VCaP (cell line): ENCODE measurements around the gene SYNRG.
A peak's percentile ranks its signal among the peaks of the same experiment; 100 is the strongest.

Source experiments
- H3K27ac ChIP-seq: fragments of 450-650 bp; 2 replicates; pipeline ENCODE4 v1.5.1; 2017
- TF ChIP-seq, protein P1 (sequence below): fragments of 450-650 bp; conservative IDR thresholded peaks from 2 replicates; pipeline ENCODE4 v1.5.1; 2017; ENCODE audit warnings: mild to moderate bottlenecking, moderate library complexity

The SYNRG gene

DNA sequence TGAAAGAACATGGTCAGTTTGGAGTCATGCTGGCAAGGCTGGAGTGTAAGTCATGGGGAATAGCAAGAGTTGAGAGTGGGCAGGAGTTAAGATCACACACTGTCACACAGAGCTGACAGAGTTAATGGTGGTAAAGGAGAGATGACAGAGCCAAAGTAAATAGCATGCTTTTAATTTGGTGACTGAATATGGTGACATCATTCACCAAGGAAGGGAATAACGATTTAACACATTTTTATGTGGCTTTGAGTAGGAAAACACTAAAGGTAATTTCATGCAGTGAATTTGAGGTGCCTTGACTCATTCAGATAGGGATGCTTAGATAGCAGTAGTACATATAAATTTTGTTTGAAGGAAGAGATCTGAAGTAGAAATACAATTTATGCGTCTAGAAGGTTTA lies 42.1 kb downstream of the SYNRG start:
- H3K27ac ChIP-seq: peak overlapping the region; percentile 13; the same call in 1 of the 2 replicates
- TF ChIP-seq, protein P1, sequence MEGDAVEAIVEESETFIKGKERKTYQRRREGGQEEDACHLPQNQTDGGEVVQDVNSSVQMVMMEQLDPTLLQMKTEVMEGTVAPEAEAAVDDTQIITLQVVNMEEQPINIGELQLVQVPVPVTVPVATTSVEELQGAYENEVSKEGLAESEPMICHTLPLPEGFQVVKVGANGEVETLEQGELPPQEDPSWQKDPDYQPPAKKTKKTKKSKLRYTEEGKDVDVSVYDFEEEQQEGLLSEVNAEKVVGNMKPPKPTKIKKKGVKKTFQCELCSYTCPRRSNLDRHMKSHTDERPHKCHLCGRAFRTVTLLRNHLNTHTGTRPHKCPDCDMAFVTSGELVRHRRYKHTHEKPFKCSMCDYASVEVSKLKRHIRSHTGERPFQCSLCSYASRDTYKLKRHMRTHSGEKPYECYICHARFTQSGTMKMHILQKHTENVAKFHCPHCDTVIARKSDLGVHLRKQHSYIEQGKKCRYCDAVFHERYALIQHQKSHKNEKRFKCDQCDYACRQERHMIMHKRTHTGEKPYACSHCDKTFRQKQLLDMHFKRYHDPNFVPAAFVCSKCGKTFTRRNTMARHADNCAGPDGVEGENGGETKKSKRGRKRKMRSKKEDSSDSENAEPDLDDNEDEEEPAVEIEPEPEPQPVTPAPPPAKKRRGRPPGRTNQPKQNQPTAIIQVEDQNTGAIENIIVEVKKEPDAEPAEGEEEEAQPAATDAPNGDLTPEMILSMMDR: no peak

DNA sequence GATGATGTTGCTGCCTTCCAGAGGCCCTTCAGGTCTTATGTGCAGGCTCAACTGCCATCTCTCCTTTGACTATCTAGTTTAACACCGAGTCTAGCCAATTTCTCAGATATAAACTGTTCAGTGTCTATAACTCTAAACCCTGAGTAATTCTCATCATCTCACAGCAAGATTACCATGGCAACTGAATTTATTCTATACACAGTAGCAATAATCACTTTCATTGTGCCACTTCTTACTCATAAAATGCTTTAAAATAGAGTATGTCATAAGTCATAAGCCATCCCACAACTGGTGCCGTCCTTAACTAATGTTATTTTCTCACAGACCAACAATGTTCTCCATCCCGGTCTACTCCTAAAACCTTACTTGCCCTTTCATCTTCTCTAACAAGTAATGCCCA lies 45.0 kb downstream of the SYNRG start:
- TF ChIP-seq, protein P1: no peak
- no peak overlapping the region for H3K27ac ChIP-seq

DNA sequence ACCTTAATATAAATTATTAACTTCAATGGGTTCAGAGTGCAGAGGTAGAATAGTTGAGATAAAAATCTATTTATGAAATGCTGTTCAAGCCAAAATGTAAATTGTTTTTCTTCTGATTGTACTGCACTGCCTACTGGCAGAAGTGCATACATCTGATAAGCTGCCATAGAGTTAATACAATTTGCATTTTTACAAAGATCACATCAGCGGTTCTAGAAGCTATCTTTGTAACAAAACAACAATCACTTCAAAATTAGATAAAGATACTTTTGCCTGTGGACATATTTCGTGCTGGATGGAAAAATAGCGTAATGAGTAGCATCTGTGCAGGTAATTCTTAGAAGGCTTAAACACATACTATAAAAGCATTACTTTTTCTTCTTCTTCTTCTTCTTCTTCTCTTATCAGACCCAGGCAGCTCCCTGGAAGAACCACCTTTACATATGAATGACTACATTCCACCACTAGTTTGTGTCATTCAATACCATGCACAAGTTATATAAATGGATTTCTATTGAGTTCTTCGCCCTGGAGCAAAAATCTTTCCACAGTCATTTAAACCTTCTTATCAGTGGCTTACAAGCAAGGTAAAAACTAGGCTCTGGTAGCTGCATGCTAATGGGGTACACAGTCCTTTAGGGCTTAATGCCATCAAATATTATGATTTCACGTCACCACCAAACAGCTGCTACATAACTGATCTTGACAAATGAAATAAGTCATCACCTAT lies 47.0 kb downstream of the SYNRG start:
- H3K27ac ChIP-seq: no peak overlapping the region
- TF ChIP-seq, protein P1: no peak

DNA sequence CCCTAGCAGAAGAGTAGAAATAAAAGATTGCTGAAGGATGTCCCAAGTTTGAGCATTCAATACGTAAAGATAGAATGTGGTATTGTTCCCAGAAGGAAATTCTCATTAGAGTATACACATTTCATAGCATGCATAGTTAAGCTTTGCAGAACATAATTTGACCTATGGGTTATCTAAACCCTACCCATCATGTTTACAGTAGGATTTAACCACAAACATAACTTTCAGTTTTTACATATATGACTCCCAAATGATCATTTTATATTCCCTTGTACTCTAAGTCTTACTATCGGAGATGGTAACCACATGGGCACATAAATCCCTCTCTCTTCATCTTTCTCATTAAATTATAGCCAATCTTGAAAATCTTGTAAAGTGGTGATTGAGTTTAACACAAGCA lies 50.9 kb downstream of the SYNRG start:
- H3K27ac ChIP-seq: no peak overlapping the region
- TF ChIP-seq, protein P1: no peak

DNA sequence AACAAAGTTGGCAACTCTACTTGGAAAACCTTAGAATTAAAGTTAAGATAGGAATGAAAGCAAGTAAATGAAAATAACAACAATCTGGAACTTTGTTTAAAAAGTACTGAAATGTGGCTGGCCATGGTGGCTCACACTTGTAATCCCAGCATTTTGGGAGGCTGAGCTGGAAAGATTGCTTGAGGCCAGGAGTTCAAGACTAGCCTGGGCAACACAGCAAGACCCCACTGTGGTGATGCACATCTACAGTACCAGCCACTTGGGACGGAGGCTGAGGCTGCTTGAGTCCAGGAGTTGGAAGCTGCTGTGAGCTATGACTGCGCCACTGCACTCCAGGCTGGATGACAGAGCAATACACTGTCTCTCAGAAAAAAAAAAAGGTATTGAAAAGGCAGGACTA lies 51.7 kb downstream of the SYNRG start:
- TF ChIP-seq, protein P1: no peak
- H3K27ac ChIP-seq: no peak overlapping the region

DNA sequence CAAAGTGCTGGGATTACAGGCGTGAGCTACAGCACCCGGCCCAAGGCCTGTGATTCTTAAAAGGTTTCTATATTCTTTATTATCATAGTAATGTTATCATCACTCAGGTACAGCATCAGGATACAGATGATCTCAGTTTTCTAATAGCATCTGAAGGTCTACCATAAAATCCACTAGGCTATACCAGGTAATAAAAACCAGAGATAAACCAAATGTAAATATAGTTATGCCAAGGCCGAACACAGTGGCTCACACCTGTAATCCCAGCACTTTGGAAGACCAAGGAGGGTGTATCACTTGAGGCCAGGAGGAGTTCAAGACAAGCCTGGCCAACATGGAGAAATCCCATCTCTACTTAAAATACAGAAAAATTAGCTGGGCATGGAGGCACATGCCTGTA lies 53.8 kb downstream of the SYNRG start:
- TF ChIP-seq, protein P1: no peak

DNA sequence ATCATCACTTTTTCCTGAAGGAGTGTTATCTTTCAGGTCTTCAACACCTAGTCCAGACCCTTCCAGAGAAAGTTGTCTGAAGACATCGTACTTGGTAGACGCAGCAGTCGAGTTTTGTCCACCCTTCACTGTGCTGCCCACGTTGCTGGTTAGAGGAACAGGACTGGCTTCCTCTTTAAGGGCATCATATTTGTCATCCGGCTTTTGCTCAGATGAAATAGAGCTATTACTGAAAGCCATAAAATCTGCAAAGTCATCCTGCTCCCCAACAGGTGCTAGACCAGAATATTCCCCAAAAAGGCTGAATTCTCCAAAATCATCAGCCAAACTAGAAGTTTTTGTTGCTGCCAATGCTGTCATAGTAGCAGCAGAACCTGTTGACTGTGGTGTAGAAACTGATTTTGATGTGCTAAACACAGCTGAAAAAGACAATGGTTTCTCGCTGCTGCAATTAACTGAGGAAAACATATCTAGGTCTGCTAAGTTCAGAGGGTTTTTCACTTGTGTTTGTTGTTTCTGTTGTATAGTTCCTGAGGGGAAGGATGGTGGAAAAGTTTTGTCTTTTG lies 55.7 kb downstream of the SYNRG start:
- H3K27ac ChIP-seq: no peak overlapping the region
- TF ChIP-seq, protein P1: no peak

More for the DNA sequence above, 53.8 kb downstream of the SYNRG start:
- H3K27ac ChIP-seq: no peak overlapping the region
